ENCODE results near the gene MLLT10. TPM values are rescaled to one million over a fixed set of nuclear protein-coding genes. Genes with fewer than 3 reads are reported as not detected.

Gene MLLT10
- total RNA-seq, 1 experiment from 2014 or later = 45.2 TPM

DNA sequence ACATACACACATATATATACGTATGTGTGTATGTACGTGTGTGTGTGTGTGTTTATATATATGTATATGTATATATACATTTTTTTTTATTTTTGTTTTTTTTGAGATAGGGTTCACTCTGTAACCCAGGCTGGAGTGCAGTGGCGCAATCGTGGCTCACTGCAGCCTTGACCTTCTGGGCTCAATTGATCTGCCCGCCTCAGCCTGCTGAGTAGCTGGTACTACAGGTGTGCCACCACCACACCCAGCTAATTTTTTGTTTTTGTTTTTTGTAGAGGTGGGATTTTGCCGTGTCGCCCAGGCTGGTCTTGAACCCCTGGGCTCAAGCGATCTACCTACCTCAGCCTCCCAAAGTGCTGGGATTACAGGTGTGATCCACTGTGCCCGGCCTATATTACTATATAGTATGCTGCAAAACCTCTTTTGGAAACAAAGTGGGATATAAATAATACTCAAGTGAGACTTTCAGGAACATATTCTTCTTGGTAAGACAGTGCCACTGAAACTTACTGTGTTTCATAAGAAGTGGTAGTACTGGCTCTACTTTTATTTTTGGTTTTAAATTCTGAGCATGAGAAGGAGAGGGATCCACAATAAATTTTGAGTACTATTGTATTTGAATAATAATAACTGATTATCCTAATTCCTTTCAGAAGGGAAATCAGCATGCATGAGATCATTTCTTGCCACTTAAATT is 51.0 kb downstream of the MLLT10 start:
- Histone ChIP-seq H3K36me3 (ENCODE audit: control insufficient read depth in 1 of 2, insufficient read depth in 2 of 2, low read length in 2 of 2) (no peaks in the 10 kb centered on the region; a peak in 2 of 4 replicates), H3K4me1 (ENCODE audit: control insufficient read depth in 1 of 2, insufficient read depth in 2 of 2, low read length in 2 of 2) (peaks cover 22 to 35% of the 10 kb centered on the region in 2 experiments), H3K79me2 (ENCODE audit: insufficient read depth, low read length) (peaks cover 94% of the 10 kb centered on the region), H3K4me3 (replicated peaks in 1 of 2; ENCODE audit: low read depth in 1 of 2, low read length in 2 of 2) (no peak overlapping the region), H3K27ac (ENCODE audit: low read depth, low read length) (no peak overlapping the region), H4K20me1 (ENCODE audit: insufficient read depth) (no peaks in the 10 kb centered on the region), H3K9ac (ENCODE audit: low read length) (no peak overlapping the region), H2AFZ (ENCODE audit: low read depth, low read length, poor library complexity, severe bottlenecking) (no peak overlapping the region), H3K9me2 (ENCODE audit: insufficient read depth) (no peaks in the 10 kb centered on the region), H3K9me3 (ENCODE audit: control insufficient read depth in 1 of 2, insufficient read depth in 1 of 2, low read depth in 1 of 2, low read length in 2 of 2) (no peaks in the 10 kb centered on the region), H3K4me2 (ENCODE audit: low read length) (no peak overlapping the region), H3K27me3 (ENCODE audit: insufficient read depth, low read length) (no peaks in the 10 kb centered on the region)
- BruUV-seq (replicated peaks) = no TSS peak
- ChIA-PET POLR2A (no interaction called here), CTCF (no interaction called here), RAD21 (ENCODE audit: low non-redundant PET in 1 of 2, low total read pairs in 2 of 2, uncharacterized antibody in 2 of 2, unreplicated experiment in 2 of 2) (no interaction called here)
- intact Hi-C loops (cut with micrococcal nuclease) = no loop called here
- TF ChIP-seq FOSL1 (IDR thresholded peaks at IDR 0.05; ENCODE audit: low read depth) (no peak), TCF7L2 (IDR thresholded peaks at IDR 0.05; ENCODE audit: borderline replicate concordance, extremely low read depth, insufficient read depth, insufficient read length) (no peak), ELF1 (IDR thresholded peaks at IDR 0.05; ENCODE audit: borderline replicate concordance, low read depth) (no peak), ZFX (IDR thresholded peaks at IDR 0.05) (no peak), EGR1 (IDR thresholded peaks at IDR 0.05; ENCODE audit: low read depth) (no peak), SRF (IDR thresholded peaks at IDR 0.05; ENCODE audit: low read depth) (no peak), YY1 (IDR thresholded peaks at IDR 0.05; ENCODE audit: extremely low read depth, insufficient replicate concordance, low read depth, low read length) (no peak), POLR2AphosphoS5 (IDR thresholded peaks at IDR 0.05; ENCODE audit: low read depth, low read length) (no peak)
- TF ChIP-seq, protein P1, sequence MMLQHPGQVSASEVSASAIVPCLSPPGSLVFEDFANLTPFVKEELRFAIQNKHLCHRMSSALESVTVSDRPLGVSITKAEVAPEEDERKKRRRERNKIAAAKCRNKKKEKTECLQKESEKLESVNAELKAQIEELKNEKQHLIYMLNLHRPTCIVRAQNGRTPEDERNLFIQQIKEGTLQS (IDR thresholded peaks at IDR 0.05) = no peak
- ATAC-seq (no peak), DNase-seq (ENCODE audit: low read depth, low spot score) (no peak)

DNA sequence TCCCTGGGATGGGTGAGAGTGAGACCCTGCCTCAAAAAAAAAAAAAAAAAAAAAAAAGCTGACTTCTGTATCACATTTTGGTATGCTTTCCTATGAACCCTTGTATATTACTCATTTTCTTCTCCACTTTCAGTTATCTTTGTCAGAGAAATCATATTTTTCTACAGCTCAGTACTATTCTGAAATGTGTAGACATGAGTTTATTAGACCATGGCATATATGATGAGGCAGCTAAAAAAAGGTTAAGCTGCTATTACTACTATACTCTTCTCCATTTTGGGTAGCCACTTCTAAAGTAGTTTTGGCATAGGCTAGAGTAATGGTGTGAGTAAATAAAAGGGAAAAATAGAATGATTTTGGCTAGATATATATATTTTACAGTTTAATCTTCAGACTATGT is 53.4 kb downstream of the MLLT10 start:
- no peak overlapping the region for H3K9ac ChIP-seq (ENCODE audit: low read length)
- H3K4me1 ChIP-seq (ENCODE audit: control insufficient read depth in 1 of 2, insufficient read depth in 2 of 2, low read length in 2 of 2) = peaks cover 22 to 35% of the 10 kb centered on the region in 2 experiments
- no peaks in the 10 kb centered on the region for H3K9me2 ChIP-seq (ENCODE audit: insufficient read depth)
- ATAC-seq (no peak), DNase-seq (ENCODE audit: low read depth, low spot score) (no peak)
- CTCF ChIA-PET = no interaction called here
- H3K27me3 ChIP-seq (ENCODE audit: insufficient read depth, low read length) = no peaks in the 10 kb centered on the region
- H3K79me2 ChIP-seq (ENCODE audit: insufficient read depth, low read length) = peaks cover 93% of the 10 kb centered on the region
- H3K27ac ChIP-seq (ENCODE audit: low read depth, low read length) = no peak overlapping the region; the same call in 1 of the 2 replicates
- RAD21 ChIA-PET (ENCODE audit: low non-redundant PET in 1 of 2, low total read pairs in 2 of 2, uncharacterized antibody in 2 of 2, unreplicated experiment in 2 of 2) = no interaction called here
- no peaks in the 10 kb centered on the region for H3K9me3 ChIP-seq (ENCODE audit: control insufficient read depth in 1 of 2, insufficient read depth in 1 of 2, low read depth in 1 of 2, low read length in 2 of 2)
- POLR2A ChIA-PET = no interaction called here
- no TSS peak for BruUV-seq (replicated peaks)
- peak overlapping the region; percentile 54 for H3K4me2 ChIP-seq (ENCODE audit: low read length)
- H3K36me3 ChIP-seq (ENCODE audit: control insufficient read depth in 1 of 2, insufficient read depth in 2 of 2, low read length in 2 of 2) = no peaks in the 10 kb centered on the region; a peak in 2 of 4 replicates
- no peak overlapping the region for H2AFZ ChIP-seq (ENCODE audit: low read depth, low read length, poor library complexity, severe bottlenecking)
- no peak overlapping the region for H3K4me3 ChIP-seq (replicated peaks in 1 of 2; ENCODE audit: low read depth in 1 of 2, low read length in 2 of 2)
- H4K20me1 ChIP-seq (ENCODE audit: insufficient read depth) = no peaks in the 10 kb centered on the region
- intact Hi-C loops (cut with micrococcal nuclease) = no loop called here
- TF ChIP-seq TCF7L2 (IDR thresholded peaks at IDR 0.05; ENCODE audit: borderline replicate concordance, extremely low read depth, insufficient read depth, insufficient read length) = no peak
- TF ChIP-seq, protein P1 (IDR thresholded peaks at IDR 0.05) = no peak
- TF ChIP-seq MAX (IDR thresholded peaks at IDR 0.05) = no peak
- no peak for TF ChIP-seq CEBPB (IDR thresholded peaks at IDR 0.05; ENCODE audit: low read depth)
- TF ChIP-seq SIN3A (IDR thresholded peaks at IDR 0.05; ENCODE audit: low read depth) = no peak
- TF ChIP-seq ZFX (IDR thresholded peaks at IDR 0.05) = no peak
- no peak for TF ChIP-seq ZBTB33 (IDR thresholded peaks at IDR 0.05; ENCODE audit: extremely low read depth, insufficient replicate concordance, low read length)
- no peak for TF ChIP-seq EZH2 (IDR thresholded peaks at IDR 0.05)
- TF ChIP-seq FOSL1 (IDR thresholded peaks at IDR 0.05; ENCODE audit: low read depth) = no peak
- TF ChIP-seq POLR2AphosphoS5 (IDR thresholded peaks at IDR 0.05; ENCODE audit: low read depth, low read length) = no peak
- TF ChIP-seq SP1 (IDR thresholded peaks at IDR 0.05; ENCODE audit: low read depth) = no peak
- TF ChIP-seq POLR2A (IDR thresholded peaks at IDR 0.05; ENCODE audit: borderline replicate concordance, extremely low read depth, insufficient read depth, insufficient read length) = no peak
